GM10266 (cell line): ENCODE data around the gene CEP170.
"Not testable (repeated sequence)": the region's sequence is repeated elsewhere in the genome, so short reads cannot be mapped to it uniquely, and the experiment has no call there.

Source experiments
- DNase-seq: peaks from one replicate; pipeline ENCODE4 v3.0.0; 2012; ENCODE audit errors: extremely low spot score
- CTCF ChIP-seq: IDR thresholded peaks from 2 replicates; pipeline ENCODE4 v1.5.1; 2012; ENCODE audit warnings: mild to moderate bottlenecking, low read depth; ENCODE audit not compliant: control insufficient read depth, insufficient read depth; ENCODE audit errors: missing control alignments

Gene CEP170

GRCh38 chr1:243217349-243217748 lies 37.7 kb downstream of the CEP170 start:
- DNase-seq: no peak
- TF ChIP-seq CTCF: no peak

GRCh38 chr1:243216741-243217140 lies 38.3 kb downstream of the CEP170 start:
- TF ChIP-seq CTCF: no peak
- no peak for DNase-seq

- not testable (repeated sequence) for DNase-seq
Observed at GRCh38 chr1:243215276-243215875, 39.7 kb downstream of the CEP170 start.

GRCh38 chr1:243213045-243213787 lies 41.9 kb downstream of the CEP170 start:
- DNase-seq: no peak
- no peak for TF ChIP-seq CTCF

- not testable (repeated sequence) for DNase-seq
Observed at GRCh38 chr1:243211984-243212383, 43.1 kb downstream of the CEP170 start.

- DNase-seq: not testable (repeated sequence)
Observed at GRCh38 chr1:243205026-243205501, 50.0 kb downstream of the CEP170 start.

- not testable (repeated sequence) for DNase-seq
Observed at GRCh38 chr1:243204336-243204735, 50.7 kb downstream of the CEP170 start.

- not testable (repeated sequence) for DNase-seq
Observed at GRCh38 chr1:243203196-243203595, 51.9 kb downstream of the CEP170 start.

GRCh38 chr1:243201316-243201715 lies 53.8 kb downstream of the CEP170 start:
- DNase-seq: not testable (repeated sequence)

- DNase-seq: not testable (repeated sequence)
Observed at GRCh38 chr1:243197524-243197923, 57.6 kb downstream of the CEP170 start.

- DNase-seq: not testable (repeated sequence)
Observed at GRCh38 chr1:243193330-243193729, 61.8 kb downstream of the CEP170 start.

GRCh38 chr1:243186201-243186995 lies 68.7 kb downstream of the CEP170 start:
- not testable (repeated sequence) for DNase-seq

- DNase-seq: not testable (repeated sequence)
Observed at GRCh38 chr1:243184787-243185186, 70.3 kb downstream of the CEP170 start.

GRCh38 chr1:243183661-243184060 lies 71.4 kb downstream of the CEP170 start:
- DNase-seq: not testable (repeated sequence)

GRCh38 chr1:243183176-243183575 lies 71.9 kb downstream of the CEP170 start:
- DNase-seq: not testable (repeated sequence)
